CD14-positive monocyte (primary cell): ENCODE measurements around the gene TRIM45. TPM values are rescaled to one million over a fixed set of nuclear protein-coding genes. Genes with fewer than 3 reads are reported as not detected.
"Not testable (repeated sequence)": the region's sequence is repeated elsewhere in the genome, so short reads cannot be mapped to it uniquely, and the experiment has no call there.

ENCODE experiments used
- DNase-seq, 3 donors: peaks; one replicate each; pipeline ENCODE4 v3.0.0-alpha.2; 2011 to 2022
- H2AFZ ChIP-seq: 2 replicates; pipeline ENCODE4 v1.6.0; 2012; ENCODE audit warnings: mild to moderate bottlenecking, low read depth, low read length, inconsistent platforms; ENCODE audit not compliant: insufficient read depth, poor library complexity, severe bottlenecking
- H3K27ac ChIP-seq, 2 donors: 1 replicate in 1 of 2; 2 replicates in 1 of 2; pipeline ENCODE4 v1.5.1; 2012 to 2013; ENCODE audit warnings: low read length in 2 of 2, control low read depth in 1 of 2, inconsistent platforms in 1 of 2, low read depth in 1 of 2, mild to moderate bottlenecking in 1 of 2
- H3K27me3 ChIP-seq, 2 donors: one replicate each; pipeline versions ENCODE4 v1.6.0 to v1.6.1; 2011 to 2013; ENCODE audit warnings: low read length in 2 of 2; ENCODE audit not compliant: control insufficient read depth in 2 of 2, insufficient read depth in 2 of 2
- H3K36me3 ChIP-seq, 2 donors: replicated peaks in 1 of 2; 1 replicate in 1 of 2; 2 replicates in 1 of 2; pipeline versions ENCODE4 v1.5.1 to v1.6.1; 2012 to 2013; ENCODE audit warnings: low read length in 2 of 2, control low read depth in 1 of 2, inconsistent platforms in 1 of 2, mild to moderate bottlenecking in 1 of 2; ENCODE audit not compliant: insufficient read depth in 2 of 2, control insufficient read depth in 1 of 2
- H3K4me1 ChIP-seq, 2 donors: 1 replicate in 1 of 2; 2 replicates in 1 of 2; pipeline versions ENCODE4 v1.5.1 to v1.6.1; 2012 to 2013; ENCODE audit warnings: low read length in 2 of 2, control low read depth in 1 of 2, inconsistent platforms in 1 of 2, mild to moderate bottlenecking in 1 of 2, moderate library complexity in 1 of 2; ENCODE audit not compliant: insufficient read depth in 2 of 2, control insufficient read depth in 1 of 2
- H3K4me2 ChIP-seq: replicated peaks from 2 replicates; pipeline ENCODE3; 2012; ENCODE audit warnings: low read length, moderate library complexity, mild to moderate bottlenecking; ENCODE audit not compliant: poor library complexity, severe bottlenecking; ENCODE audit errors: extremely low read depth
- H3K4me3 ChIP-seq, 3 experiments: fragments of 200-600 bp in 1 of 3; sonication (generic) in 1 of 3; replicated peaks in 1 of 3; 1 replicate in 2 of 3; 2 replicates in 1 of 3; pipeline ENCODE4 v1.5.1; 2011 to 2013; ENCODE audit warnings: low read length in 3 of 3, mild to moderate bottlenecking in 3 of 3, control low read depth in 2 of 3, low read depth in 2 of 3, inconsistent platforms in 1 of 3, moderate library complexity in 1 of 3
- H3K79me2 ChIP-seq: 2 replicates; pipeline ENCODE4 v1.6.0; 2012; ENCODE audit warnings: mild to moderate bottlenecking, control low read depth, inconsistent platforms, low read length, moderate library complexity; ENCODE audit not compliant: insufficient read depth
- H3K9ac ChIP-seq: 2 replicates; pipeline ENCODE4 v1.6.0; 2017; ENCODE audit warnings: low read length, mild to moderate bottlenecking; ENCODE audit not compliant: insufficient read depth, poor library complexity, severe bottlenecking
- H3K9me3 ChIP-seq, 2 donors: replicated peaks in 1 of 2; 1 replicate in 1 of 2; 2 replicates in 1 of 2; pipeline versions ENCODE4 v1.5.1 to v1.6.1; 2012 to 2013; ENCODE audit warnings: low read length in 2 of 2, control low read depth in 1 of 2; ENCODE audit not compliant: control insufficient read depth in 1 of 2, insufficient read depth in 1 of 2
- H4K20me1 ChIP-seq: 2 replicates; pipeline ENCODE4 v1.6.0; 2012; ENCODE audit warnings: mild to moderate bottlenecking, low read length, control low read depth, moderate library complexity; ENCODE audit not compliant: insufficient read depth
- H3K27ac Mint-ChIP-seq, 7 donors: one replicate each; pipeline ENCODE4 v1.8.0; 2020; ENCODE audit warnings: mild to moderate bottlenecking in 7 of 7, mixed read lengths in 7 of 7, moderate library complexity in 6 of 7, inconsistent platforms in 2 of 7
- H3K27me3 Mint-ChIP-seq, 3 donors: one replicate each; pipeline ENCODE4 v1.8.0; 2021 to 2022; ENCODE audit warnings: low read depth in 3 of 3, mild to moderate bottlenecking in 3 of 3, mixed read lengths in 3 of 3, moderate library complexity in 3 of 3, inconsistent platforms in 1 of 3
- H3K36me3 Mint-ChIP-seq, 2 donors: one replicate each; pipeline ENCODE4 v1.8.0; 2020; ENCODE audit warnings: mixed read lengths in 2 of 2, inconsistent platforms in 1 of 2, mild to moderate bottlenecking in 1 of 2
- H3K4me1 Mint-ChIP-seq: one replicate; pipeline ENCODE4 v1.8.0; 2020; ENCODE audit warnings: mild to moderate bottlenecking, mixed read lengths
- H3K4me3 Mint-ChIP-seq, 2 donors: one replicate each; pipeline ENCODE4 v1.8.0; 2020; ENCODE audit warnings: mild to moderate bottlenecking in 2 of 2, mixed read lengths in 2 of 2, moderate library complexity in 1 of 2
- H3K9me3 Mint-ChIP-seq, 7 donors: one replicate each; pipeline ENCODE4 v1.8.0; 2020 to 2022; ENCODE audit warnings: mixed read lengths in 7 of 7, mild to moderate bottlenecking in 6 of 7, moderate library complexity in 6 of 7, inconsistent platforms in 2 of 7
- WGBS: methylation state at CpG from one replicate; pipeline ENCODE4 v1.1.5; 2013; ENCODE audit warnings: missing lambda C conversion rate; ENCODE audit not compliant: insufficient coverage; 5-methylcytosine and 5-hydroxymethylcytosine counted together
- intact Hi-C, 2 donors: fragments of 100-400 bp; cut with micrococcal nuclease; formaldehyde crosslinking; loops; one replicate each; pipeline versions ENCODE4 v1.15.0 to v1.15.1; 2023
- polyA plus RNA-seq, 3 donors: library from polyadenylated mRNA; depleted of rRNA in 1 of 3; unstranded in 2 of 3; stranded (reverse) in 1 of 3; fragments of 300-500 nt in 2 of 3; fragments of >200 nt in 1 of 3; fragmentation: Illumina TruSeq in 2 of 3; gene quantifications; 1 replicate in 2 of 3; 2 replicates in 1 of 3; pipeline ENCODE4 v1.2.3, GENCODE V29; 2012 to 2021
- TF ChIP-seq, protein P1 (sequence below): fragments of 200-600 bp; IDR thresholded peaks from one replicate; pipeline ENCODE4 v1.8.0; 2022; ENCODE audit warnings: antibody characterized with exemption, mild to moderate bottlenecking

TRIM45 gene
- polyA plus RNA-seq, 3 donors = 0.85 to 1.4 TPM; not detected in 1

DNA sequence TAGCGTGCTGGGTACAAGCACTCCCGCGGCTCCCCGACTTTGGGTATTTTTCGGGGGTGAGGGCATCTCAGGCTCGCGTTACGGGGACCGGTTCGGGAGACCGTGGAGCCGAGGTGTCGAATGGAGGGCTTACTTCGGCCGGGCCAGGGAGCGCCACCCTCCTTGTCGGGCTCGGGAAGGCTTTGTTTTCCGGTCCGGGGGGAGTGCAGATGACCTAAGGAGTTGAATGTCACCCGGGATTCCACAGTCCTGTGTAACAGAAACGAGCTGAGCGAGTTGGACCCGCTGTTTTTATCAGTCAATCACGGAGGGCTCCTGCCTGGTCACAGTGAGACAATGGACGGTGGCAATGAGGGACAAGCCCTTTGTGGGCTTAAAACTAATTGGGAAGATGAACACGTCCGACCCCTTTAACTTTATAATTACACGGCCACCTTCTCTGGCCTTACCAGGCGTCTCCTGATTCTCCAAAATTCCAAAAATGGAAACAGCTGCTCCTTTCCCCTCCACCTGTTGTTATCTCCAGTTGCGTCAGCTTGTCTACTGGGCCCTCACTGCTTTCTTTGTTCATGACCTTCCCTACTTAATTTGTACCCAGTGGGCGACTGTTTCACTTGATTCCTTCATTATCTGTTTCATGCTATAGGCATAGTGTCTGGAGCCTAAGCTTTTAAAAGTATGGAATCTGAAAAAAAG, 929 bp upstream of the TRIM45 start:
- TF ChIP-seq, protein P1, sequence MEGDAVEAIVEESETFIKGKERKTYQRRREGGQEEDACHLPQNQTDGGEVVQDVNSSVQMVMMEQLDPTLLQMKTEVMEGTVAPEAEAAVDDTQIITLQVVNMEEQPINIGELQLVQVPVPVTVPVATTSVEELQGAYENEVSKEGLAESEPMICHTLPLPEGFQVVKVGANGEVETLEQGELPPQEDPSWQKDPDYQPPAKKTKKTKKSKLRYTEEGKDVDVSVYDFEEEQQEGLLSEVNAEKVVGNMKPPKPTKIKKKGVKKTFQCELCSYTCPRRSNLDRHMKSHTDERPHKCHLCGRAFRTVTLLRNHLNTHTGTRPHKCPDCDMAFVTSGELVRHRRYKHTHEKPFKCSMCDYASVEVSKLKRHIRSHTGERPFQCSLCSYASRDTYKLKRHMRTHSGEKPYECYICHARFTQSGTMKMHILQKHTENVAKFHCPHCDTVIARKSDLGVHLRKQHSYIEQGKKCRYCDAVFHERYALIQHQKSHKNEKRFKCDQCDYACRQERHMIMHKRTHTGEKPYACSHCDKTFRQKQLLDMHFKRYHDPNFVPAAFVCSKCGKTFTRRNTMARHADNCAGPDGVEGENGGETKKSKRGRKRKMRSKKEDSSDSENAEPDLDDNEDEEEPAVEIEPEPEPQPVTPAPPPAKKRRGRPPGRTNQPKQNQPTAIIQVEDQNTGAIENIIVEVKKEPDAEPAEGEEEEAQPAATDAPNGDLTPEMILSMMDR = peak; percentile 54
- intact Hi-C loops = loop anchor here (5.0 kb wide), 3 partner anchors 60 to 245 kb away; partner anchors contain the start of genes MAN1A2 (in 1 of the 2) and TTF2 (in 1 of the 2)
- 29% methylated on average over 28 of the region's 32 CpGs for WGBS
- H2AFZ ChIP-seq = peak overlapping the region; percentile 90
- Mint-ChIP-seq H3K27ac (peak overlapping the region in 2 of 7 donors; percentile 12 to 92), H3K36me3 (no peaks in the 10 kb centered on the region), H3K27me3 (peaks cover 0 to 15% (median 9%) of the 10 kb centered on the region in 3 donors), H3K4me3 (peak overlapping the region; percentile 85 to 91), H3K9me3 (peaks cover 0 to 4% (median 0%) of the 10 kb centered on the region in 7 donors), H3K4me1 (peaks cover 19% of the 10 kb centered on the region)
- H3K36me3 ChIP-seq = no peaks in the 10 kb centered on the region
- no peak for DNase-seq
- peak overlapping the region; percentile 67 for H3K9ac ChIP-seq
- H3K27me3 ChIP-seq = peaks cover 0 to 8% of the 10 kb centered on the region in 2 donors
- H3K9me3 ChIP-seq = no peaks in the 10 kb centered on the region
- H4K20me1 ChIP-seq = no peaks in the 10 kb centered on the region
- peak overlapping the region; percentile 72 to 78 for H3K27ac ChIP-seq
- peaks cover 12 to 15% of the 10 kb centered on the region in 2 donors for H3K4me1 ChIP-seq
- H3K79me2 ChIP-seq = no peaks in the 10 kb centered on the region
- peak overlapping the region; percentile 85 for H3K4me2 ChIP-seq
- peak overlapping the region; percentile 44 to 79 (median 66) for H3K4me3 ChIP-seq

- peaks cover 15% of the 10 kb centered on the region for H3K4me1 Mint-ChIP-seq
- Histone ChIP-seq H3K4me1 (peaks cover 12 to 15% of the 10 kb centered on the region in 2 donors), H3K9ac (peak overlapping the region; percentile 67), H3K4me2 (peak overlapping the region; percentile 85), H3K27ac (no peak overlapping the region), H3K4me3 (peak overlapping the region; percentile 44 to 79 (median 66)), H3K27me3 (peaks cover 0 to 8% of the 10 kb centered on the region in 2 donors), H3K79me2 (no peaks in the 10 kb centered on the region), H3K9me3 (no peaks in the 10 kb centered on the region), H3K36me3 (no peaks in the 10 kb centered on the region), H2AFZ (peak overlapping the region; percentile 90), H4K20me1 (no peaks in the 10 kb centered on the region)
- peak overlapping the region; percentile 85 to 91 for H3K4me3 Mint-ChIP-seq
- H3K36me3 Mint-ChIP-seq = no peaks in the 10 kb centered on the region
- H3K9me3 Mint-ChIP-seq = peaks cover 0 to 4% (median 0%) of the 10 kb centered on the region in 7 donors
- 21% methylated on average over 27 of the region's 29 CpGs for WGBS
- peak overlapping the region in 4 of 7 donors; percentile 26 to 85 (median 54) for H3K27ac Mint-ChIP-seq
- intact Hi-C loops = loop anchor here (5.0 kb wide), 3 partner anchors 59 to 246 kb away; partner anchors contain the start of genes MAN1A2 (in 1 of the 2) and TTF2 (in 1 of the 2)
- TF ChIP-seq, protein P1 = no peak
- peaks cover 0 to 15% (median 9%) of the 10 kb centered on the region in 3 donors for H3K27me3 Mint-ChIP-seq
- no peak for DNase-seq
Measured at GRCh38 chr1:117120774-117121588, 568 bp downstream of the TRIM45 start.

DNA sequence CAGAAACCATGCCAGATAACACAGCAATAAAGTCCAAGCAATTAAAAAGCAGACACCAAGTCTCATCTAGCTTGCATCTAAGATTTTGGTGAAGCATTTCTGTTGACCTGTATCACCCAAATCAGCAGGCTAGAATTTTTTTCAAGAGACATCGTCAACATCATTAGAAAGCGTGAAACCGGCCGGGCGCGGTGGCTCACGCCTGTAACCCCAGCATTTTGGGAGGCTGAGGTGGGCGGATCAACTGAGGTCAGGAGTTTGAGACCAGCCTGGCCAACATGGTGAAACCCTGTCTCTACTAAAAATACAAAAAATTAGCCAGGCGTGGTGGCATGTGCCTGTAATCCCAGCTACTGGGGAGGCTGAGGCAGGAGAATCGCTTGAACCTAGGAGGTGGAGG, 2.4 kb downstream of the TRIM45 start:
- WGBS = 100% methylated on average over 3 of the region's 10 CpGs
- H3K9me3 Mint-ChIP-seq, H3K4me3 Mint-ChIP-seq: not testable (repeated sequence)

More for the DNA sequence above, 2.4 kb downstream of the TRIM45 start:
- intact Hi-C loops, H3K9ac ChIP-seq, H3K27ac Mint-ChIP-seq, H3K9me3 ChIP-seq, H3K36me3 Mint-ChIP-seq, H3K4me3 ChIP-seq, H3K4me2 ChIP-seq, H3K27me3 ChIP-seq, DNase-seq, H4K20me1 ChIP-seq, H3K36me3 ChIP-seq, H3K27ac ChIP-seq, H3K79me2 ChIP-seq, H2AFZ ChIP-seq: not testable (repeated sequence)
- peaks cover 12 to 15% of the 10 kb centered on the region in 2 donors for H3K4me1 ChIP-seq
- Mint-ChIP-seq H3K4me1 (peaks cover 15% of the 10 kb centered on the region), H3K27me3 (peaks cover 0 to 15% (median 9%) of the 10 kb centered on the region in 3 donors)
